ENCODE data around the gene GPSM3. TPM values are rescaled to one million over a fixed set of nuclear protein-coding genes. Genes with fewer than 3 reads are reported as not detected.

GPSM3 gene
- total RNA-seq, 1 donor from 2014 or later: 4.5 TPM

DNA sequence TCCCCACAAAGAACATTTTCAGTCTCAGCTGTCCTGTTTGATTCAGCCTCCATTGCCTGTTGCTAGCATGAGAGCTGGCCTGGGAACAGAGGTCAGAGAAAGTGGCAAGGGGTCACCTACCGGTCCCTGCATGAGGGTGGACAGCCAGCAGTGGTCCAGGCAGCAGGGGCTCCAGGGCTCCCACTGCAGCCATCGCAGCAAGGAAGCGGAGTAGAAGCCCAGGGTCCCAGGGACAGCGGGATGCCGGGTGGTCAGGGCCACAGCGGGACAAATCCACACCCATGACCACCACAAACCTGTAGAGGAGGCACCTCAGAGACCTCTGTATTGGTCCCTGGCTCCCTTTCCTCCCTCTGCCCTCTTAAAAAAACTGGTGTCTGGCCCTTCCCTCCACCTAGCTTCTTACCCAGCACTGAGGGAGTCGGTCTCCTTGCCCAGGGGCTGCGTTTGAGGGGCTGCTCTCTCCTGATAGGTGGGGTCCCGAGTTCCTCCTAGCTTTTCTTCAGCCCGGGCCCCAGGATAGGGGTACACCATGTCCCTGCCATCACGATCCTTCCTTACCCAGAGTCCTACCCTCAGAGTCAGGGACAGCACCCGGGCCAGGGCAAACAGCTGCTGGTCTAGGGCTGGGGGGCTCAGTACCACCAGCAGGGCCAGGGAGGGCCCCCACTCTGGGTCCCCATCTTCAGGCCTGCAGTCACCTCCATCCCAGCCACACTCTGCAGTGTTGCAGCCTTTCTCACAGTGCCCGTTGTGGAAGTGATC is 8.4 kb upstream of the GPSM3 start:
- Histone ChIP-seq H3K4me2 (no peak overlapping the region), H3K9me3 (ENCODE audit: low read depth) (no peaks in the 10 kb centered on the region), H3K27me3 (peaks cover 5% of the 10 kb centered on the region), H3K9ac (no peak overlapping the region), H3F3A (ENCODE audit: low read depth) (peaks cover 12% of the 10 kb centered on the region), H3K4me3 (no peak overlapping the region), H4K20me1 (ENCODE audit: low read depth) (no peaks in the 10 kb centered on the region), H2AFZ (replicated peaks) (no peak overlapping the region), H3K79me2 (ENCODE audit: low read depth) (no peaks in the 10 kb centered on the region), H3K36me3 (no peaks in the 10 kb centered on the region), H3K4me1 (peaks cover 21% of the 10 kb centered on the region), H3K27ac (no peak overlapping the region)
- peaks cover 8% of the 10 kb centered on the region for H3K27me3 Mint-ChIP-seq (ENCODE audit: insufficient read depth, low read depth)
- no peaks in the 10 kb centered on the region for H3K36me3 Mint-ChIP-seq
- H3K4me3 Mint-ChIP-seq: no peak overlapping the region
- H3K9me3 Mint-ChIP-seq: peaks cover 2% of the 10 kb centered on the region
- no peak for TF ChIP-seq EZH2 (IDR thresholded peaks at IDR 0.05)
- no peak overlapping the region for H3K27ac Mint-ChIP-seq
- no peak for DNase-seq (ENCODE audit: low spot score)
- H3K4me1 Mint-ChIP-seq: peaks cover 50% of the 10 kb centered on the region

- Histone ChIP-seq H2AFZ (replicated peaks) (no peak overlapping the region), H3F3A (ENCODE audit: low read depth) (peaks cover 22% of the 10 kb centered on the region), H4K20me1 (ENCODE audit: low read depth) (no peaks in the 10 kb centered on the region), H3K4me3 (no peak overlapping the region), H3K4me2 (no peak overlapping the region), H3K9me3 (ENCODE audit: low read depth) (no peaks in the 10 kb centered on the region), H3K27ac (no peak overlapping the region), H3K79me2 (ENCODE audit: low read depth) (no peaks in the 10 kb centered on the region), H3K9ac (no peak overlapping the region), H3K4me1 (peaks cover 23% of the 10 kb centered on the region), H3K27me3 (no peaks in the 10 kb centered on the region), H3K36me3 (no peaks in the 10 kb centered on the region)
- H3K9me3 Mint-ChIP-seq: no peaks in the 10 kb centered on the region
- H3K27ac Mint-ChIP-seq: no peak overlapping the region
- H3K36me3 Mint-ChIP-seq: peaks cover 2% of the 10 kb centered on the region
- DNase-seq (ENCODE audit: low spot score): no peak
- peaks cover 50% of the 10 kb centered on the region for H3K4me1 Mint-ChIP-seq
- H3K4me3 Mint-ChIP-seq: no peak overlapping the region
- TF ChIP-seq EZH2 (IDR thresholded peaks at IDR 0.05) (no peak), CTCF (IDR thresholded peaks at IDR 0.05) (no peak), EZH2phosphoT487 (IDR thresholded peaks at IDR 0.05) (no peak)
- no peaks in the 10 kb centered on the region for H3K27me3 Mint-ChIP-seq (ENCODE audit: insufficient read depth, low read depth)
Observed at GRCh38 chr6:32198866-32199265, 6.4 kb upstream of the GPSM3 start.

GRCh38 chr6:32198345-32198696 is 5.9 kb upstream of the GPSM3 start:
- no peaks in the 10 kb centered on the region for H4K20me1 ChIP-seq (ENCODE audit: low read depth)
- no peak for DNase-seq (ENCODE audit: low spot score)
- H3K4me1 ChIP-seq: peaks cover 18% of the 10 kb centered on the region
- no peak overlapping the region for H3K9ac ChIP-seq
- Mint-ChIP-seq H3K36me3 (peaks cover 2% of the 10 kb centered on the region), H3K9me3 (no peaks in the 10 kb centered on the region), H3K4me3 (no peak overlapping the region), H3K27ac (no peak overlapping the region), H3K4me1 (peaks cover 48% of the 10 kb centered on the region), H3K27me3 (ENCODE audit: insufficient read depth, low read depth) (peaks cover 2% of the 10 kb centered on the region)
- no peaks in the 10 kb centered on the region for H3K27me3 ChIP-seq
- no peak overlapping the region for H3K4me3 ChIP-seq
- no peaks in the 10 kb centered on the region for H3K79me2 ChIP-seq (ENCODE audit: low read depth)
- TF ChIP-seq EZH2 (IDR thresholded peaks at IDR 0.05) (no peak), CTCF (IDR thresholded peaks at IDR 0.05) (no peak), EZH2phosphoT487 (IDR thresholded peaks at IDR 0.05) (no peak)
- H3K4me2 ChIP-seq: no peak overlapping the region
- H3K9me3 ChIP-seq (ENCODE audit: low read depth): no peaks in the 10 kb centered on the region
- H3K36me3 ChIP-seq: no peaks in the 10 kb centered on the region
- H2AFZ ChIP-seq (replicated peaks): no peak overlapping the region
- no peak overlapping the region for H3K27ac ChIP-seq
- peaks cover 22% of the 10 kb centered on the region for H3F3A ChIP-seq (ENCODE audit: low read depth)

Measured in neural progenitor cell (in vitro differentiated cells).